DOHH2 (cell line): Measurements from ENCODE around the gene CUEDC1.

ENCODE experiments used
- CTCF ChIP-seq: fragments of 200-600 bp; sonication (generic); IDR thresholded peaks from one replicate; pipeline ENCODE4 v1.5.1; 2014; ENCODE audit warnings: antibody characterized with exemption, mild to moderate bottlenecking, low read depth, low read length; ENCODE audit not compliant: poor library complexity, severe bottlenecking
- EZH2phosphoT487 ChIP-seq: fragments of 200-600 bp; sonication (generic); IDR thresholded peaks from 2 replicates; pipeline ENCODE4 v1.6.1; 2017; ENCODE audit warnings: borderline replicate concordance, mild to moderate bottlenecking, antibody characterized with exemption, low read length, moderate library complexity, mixed read lengths

GRCh38 chr17:57818066-57818465, 137.1 kb downstream of the CUEDC1 start:
- TF ChIP-seq CTCF: no peak
- no peak for TF ChIP-seq EZH2phosphoT487
